Karpas-422 (cell line): Measurements from ENCODE around the gene MLST8. TPM values are rescaled to one million over a fixed set of nuclear protein-coding genes. Genes with fewer than 3 reads are reported as not detected.
"Not testable (repeated sequence)": the region's sequence is repeated elsewhere in the genome, so short reads cannot be mapped to it uniquely, and the experiment has no call there.

ENCODE experiments used
- DNase-seq: peaks from one replicate; pipeline ENCODE4 v3.0.0-alpha.2; 2015
- H2AFZ ChIP-seq: fragments of 200-600 bp; sonication (generic); 2 replicates; pipeline ENCODE4 v1.6.1; 2014; ENCODE audit warnings: antibody characterized with exemption, low read length, mixed read lengths
- H3K27ac ChIP-seq: fragments of 200-600 bp; sonication (generic); 2 replicates; pipeline ENCODE4 v1.5.1; 2014; ENCODE audit warnings: mild to moderate bottlenecking, low read length, moderate library complexity
- H3K27me3 ChIP-seq: fragments of 200-600 bp; sonication (generic); 2 replicates; pipeline ENCODE4 v1.6.1; 2014; ENCODE audit warnings: low read length, mixed read lengths
- H3K36me3 ChIP-seq: fragments of 200-600 bp; sonication (generic); 2 replicates; pipeline ENCODE4 v1.6.1; 2014; ENCODE audit warnings: low read length, mixed read lengths; ENCODE audit not compliant: insufficient read depth
- H3K4me1 ChIP-seq: fragments of 200-600 bp; sonication (generic); 2 replicates; pipeline ENCODE4 v1.6.1; 2014; ENCODE audit warnings: mild to moderate bottlenecking, low read length, mixed read lengths
- H3K4me2 ChIP-seq: fragments of 200-600 bp; sonication (generic); 2 replicates; pipeline ENCODE4 v1.6.1; 2014; ENCODE audit warnings: low read length, low read depth, mild to moderate bottlenecking; ENCODE audit not compliant: poor library complexity, severe bottlenecking
- H3K4me3 ChIP-seq: fragments of 200-600 bp; sonication (generic); 2 replicates; pipeline ENCODE4 v1.5.1; 2014; ENCODE audit warnings: mild to moderate bottlenecking, antibody characterized with exemption, low read length, mixed read lengths
- H3K79me2 ChIP-seq: fragments of 200-600 bp; sonication (generic); 2 replicates; pipeline ENCODE4 v1.6.1; 2014; ENCODE audit warnings: mild to moderate bottlenecking, low read length, mixed read lengths
- H3K9ac ChIP-seq: fragments of 200-600 bp; sonication (generic); 2 replicates; pipeline ENCODE4 v1.6.0; 2014; ENCODE audit warnings: low read length
- H3K9me2 ChIP-seq: fragments of 200-600 bp; sonication (generic), shearing (Covaris generic); replicated peaks from 2 replicates; pipeline ENCODE4 v1.6.0; 2014; ENCODE audit warnings: mild to moderate bottlenecking, low read length, moderate library complexity; ENCODE audit not compliant: insufficient read depth
- H3K9me3 ChIP-seq: fragments of 300-700, 200-600 bp; sonication (generic); 2 replicates; pipeline ENCODE4 v1.6.1; 2014; ENCODE audit warnings: low read length, mixed read lengths
- H4K20me1 ChIP-seq: fragments of 200-600 bp; sonication (generic); 2 replicates; pipeline ENCODE4 v1.6.1; 2014; ENCODE audit warnings: mild to moderate bottlenecking, antibody characterized with exemption, low read length, low read depth; ENCODE audit not compliant: insufficient read depth
- total RNA-seq: library from RNA; depleted of rRNA; stranded (reverse); fragments of >200 nt; shearing (Covaris generic); gene quantifications from 2 replicates; pipeline ENCODE4 v1.2.3, GENCODE V29; 2014; ENCODE audit warnings: low replicate concordance

MLST8 gene
- total RNA-seq, 1 experiment from 2014 or later, result 46.3 TPM

DNA sequence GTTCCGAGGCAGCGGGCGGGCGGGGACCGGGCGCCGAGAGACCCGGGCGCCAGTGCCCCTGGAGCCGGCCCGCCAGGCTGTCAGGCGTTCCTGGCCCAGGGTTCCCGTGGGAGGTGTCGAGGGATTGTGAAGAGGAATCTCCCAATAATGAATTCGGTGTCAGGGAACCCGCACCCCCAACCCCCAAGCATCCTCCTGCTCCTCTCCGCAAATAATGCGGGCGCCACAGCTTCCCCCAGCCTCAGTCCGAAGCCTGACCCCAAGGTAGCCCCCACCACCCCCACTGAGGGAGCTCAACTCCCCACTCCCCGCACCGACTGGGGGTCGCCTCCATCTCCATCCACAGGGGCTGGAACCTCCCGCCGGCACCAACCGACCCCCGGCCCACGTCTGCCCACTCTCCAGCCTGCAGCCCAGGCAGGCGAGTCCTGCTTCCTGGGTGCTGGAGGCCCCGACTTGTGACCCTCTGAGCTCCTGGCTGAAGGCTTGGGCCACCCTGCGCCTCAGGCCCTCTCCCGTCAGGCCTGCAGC is 8.2 kb upstream of the MLST8 start:
- Histone ChIP-seq H3K4me1 (peaks cover 9% of the 10 kb centered on the region), H2AFZ (no peak overlapping the region), H3K9me3 (no peaks in the 10 kb centered on the region), H4K20me1 (peaks cover 4% of the 10 kb centered on the region; the same call in 1 of the 2 replicates), H3K79me2 (no peaks in the 10 kb centered on the region), H3K36me3 (no peaks in the 10 kb centered on the region), H3K4me2 (no peak overlapping the region), H3K9ac (no peak overlapping the region), H3K27ac (no peak overlapping the region), H3K9me2 (no peaks in the 10 kb centered on the region), H3K27me3 (no peaks in the 10 kb centered on the region), H3K4me3 (no peak overlapping the region)
- DNase-seq, result no peak

DNA sequence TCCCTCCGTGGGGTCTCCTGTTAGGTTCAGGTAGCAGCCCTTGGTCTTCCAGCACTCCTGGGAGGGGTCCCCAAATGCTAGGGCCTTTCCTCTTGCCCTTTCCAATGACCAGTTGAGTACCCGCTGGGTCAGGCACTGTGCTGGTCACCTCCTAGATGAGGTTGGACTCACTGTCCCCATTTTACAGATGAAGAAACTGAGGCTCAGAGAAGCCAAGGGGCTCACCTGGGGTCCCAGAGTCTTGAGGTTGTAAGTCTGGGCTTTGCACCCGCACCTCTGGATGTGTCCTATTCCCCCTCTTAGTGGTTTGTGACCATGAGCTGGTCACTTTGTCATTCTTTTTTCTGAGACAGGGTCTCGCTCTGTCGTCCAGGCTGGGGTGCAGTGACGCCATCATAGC is 7.5 kb upstream of the MLST8 start:
- H3K4me2 ChIP-seq, result no peak overlapping the region
- H3K27me3 ChIP-seq, result no peaks in the 10 kb centered on the region
- no peak overlapping the region for H3K9ac ChIP-seq
- H3K4me1 ChIP-seq, result peaks cover 9% of the 10 kb centered on the region
- H3K27ac ChIP-seq, result no peak overlapping the region
- no peak overlapping the region for H2AFZ ChIP-seq
- no peaks in the 10 kb centered on the region for H3K9me2 ChIP-seq
- DNase-seq, result no peak
- H3K9me3 ChIP-seq, result no peaks in the 10 kb centered on the region
- H3K4me3 ChIP-seq, result no peak overlapping the region
- H3K79me2 ChIP-seq, result no peaks in the 10 kb centered on the region
- peaks cover 4% of the 10 kb centered on the region; the same call in 1 of the 2 replicates for H4K20me1 ChIP-seq
- H3K36me3 ChIP-seq, result no peaks in the 10 kb centered on the region

DNA sequence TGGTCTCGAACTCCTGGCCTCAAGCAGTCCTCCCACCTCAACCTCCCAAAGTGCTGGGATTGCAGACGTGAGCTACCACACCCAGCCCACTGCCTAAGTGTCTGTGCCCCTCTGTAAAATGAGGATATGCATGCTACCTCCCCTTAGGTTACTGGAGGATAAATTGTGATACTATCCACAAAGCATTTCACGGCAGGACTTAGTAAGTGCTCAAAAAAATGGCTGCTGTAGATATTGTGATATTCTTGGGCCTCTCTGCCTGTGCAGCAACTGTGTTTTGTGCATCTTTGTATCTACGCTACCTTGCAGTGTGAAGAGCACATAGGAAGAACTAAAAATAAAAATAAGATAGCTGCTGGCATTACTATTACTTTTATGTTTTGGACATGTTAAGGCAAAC is 7.0 kb upstream of the MLST8 start:
- no peak overlapping the region for H3K4me3 ChIP-seq

DNA sequence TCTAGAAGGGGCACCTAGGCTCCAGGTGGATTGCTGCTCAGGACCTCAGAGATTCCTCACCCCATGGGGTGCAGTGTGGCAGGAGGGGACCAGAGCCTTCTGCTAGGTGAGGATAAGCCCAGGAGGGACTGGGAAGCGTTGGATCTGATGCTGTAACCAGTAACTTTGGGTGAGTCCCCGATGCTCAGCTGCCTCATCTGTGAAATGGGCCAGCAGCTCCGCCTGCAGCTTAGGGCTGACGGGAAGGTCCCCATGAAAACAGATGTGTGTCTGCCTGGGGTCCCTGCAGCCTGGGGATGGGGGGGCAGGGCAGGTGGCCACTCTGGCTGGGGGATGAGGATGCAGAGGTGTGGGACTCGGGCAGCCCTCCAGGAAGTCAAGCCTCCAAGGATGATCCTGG is 6.2 kb upstream of the MLST8 start:
- H3K9me3 ChIP-seq, result no peaks in the 10 kb centered on the region
- H3K9me2 ChIP-seq, result no peaks in the 10 kb centered on the region
- no peak overlapping the region for H3K4me3 ChIP-seq
- H3K4me2 ChIP-seq, result no peak overlapping the region
- no peaks in the 10 kb centered on the region for H3K27me3 ChIP-seq
- no peak overlapping the region for H3K9ac ChIP-seq
- H3K36me3 ChIP-seq, result no peaks in the 10 kb centered on the region
- peaks cover 9% of the 10 kb centered on the region for H3K4me1 ChIP-seq
- H2AFZ ChIP-seq, result no peak overlapping the region
- H3K79me2 ChIP-seq, result no peaks in the 10 kb centered on the region
- H4K20me1 ChIP-seq, result peaks cover 4% of the 10 kb centered on the region; the same call in 1 of the 2 replicates
- no peak for DNase-seq
- no peak overlapping the region for H3K27ac ChIP-seq

More for the DNA sequence above, 7.0 kb upstream of the MLST8 start:
- no peaks in the 10 kb centered on the region for H3K9me3 ChIP-seq
- H4K20me1 ChIP-seq, result peaks cover 4% of the 10 kb centered on the region; the same call in 1 of the 2 replicates
- no peak overlapping the region for H2AFZ ChIP-seq
- no peaks in the 10 kb centered on the region for H3K79me2 ChIP-seq
- H3K27me3 ChIP-seq, result no peaks in the 10 kb centered on the region
- H3K9ac ChIP-seq, result no peak overlapping the region
- H3K9me2 ChIP-seq, result no peaks in the 10 kb centered on the region
- H3K27ac ChIP-seq, result no peak overlapping the region
- no peak for DNase-seq
- H3K36me3 ChIP-seq, result no peaks in the 10 kb centered on the region
- peaks cover 9% of the 10 kb centered on the region for H3K4me1 ChIP-seq
- no peak overlapping the region for H3K4me2 ChIP-seq

DNA sequence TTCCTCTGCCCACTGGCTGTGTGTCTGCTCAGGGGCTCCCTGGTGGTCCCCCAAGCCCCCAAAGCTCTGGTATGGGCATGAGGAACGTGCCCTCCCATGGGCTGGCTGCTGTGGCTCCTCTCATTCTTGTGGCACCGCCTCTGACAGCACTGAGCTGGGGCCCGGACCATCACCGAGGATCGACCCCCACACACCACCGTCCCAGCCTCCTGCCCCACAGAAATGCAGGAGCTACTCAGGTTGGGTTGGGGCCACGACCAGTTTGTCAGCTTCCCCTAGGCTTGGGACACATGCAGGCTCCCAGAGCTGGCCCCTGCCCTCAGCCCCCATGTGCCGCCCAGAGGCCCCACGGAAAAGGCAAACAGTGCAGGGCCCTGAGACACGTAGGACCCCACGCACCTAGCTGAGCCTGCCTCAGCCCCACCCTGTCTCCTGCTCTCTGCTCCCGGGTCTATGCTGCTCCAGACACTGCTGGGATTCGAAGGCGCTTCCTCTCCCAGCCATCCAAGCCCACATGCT is 5.6 kb upstream of the MLST8 start:
- Histone ChIP-seq H3K79me2 (no peaks in the 10 kb centered on the region), H3K4me1 (peaks cover 12% of the 10 kb centered on the region), H3K9ac (no peak overlapping the region), H3K27ac (no peak overlapping the region), H3K9me3 (no peaks in the 10 kb centered on the region), H3K36me3 (no peaks in the 10 kb centered on the region), H2AFZ (no peak overlapping the region), H3K9me2 (no peaks in the 10 kb centered on the region), H3K4me2 (no peak overlapping the region), H4K20me1 (peaks cover under 1% of the 10 kb centered on the region; the same call in 1 of the 2 replicates), H3K4me3 (no peak overlapping the region), H3K27me3 (no peaks in the 10 kb centered on the region)
- no peak for DNase-seq

DNA sequence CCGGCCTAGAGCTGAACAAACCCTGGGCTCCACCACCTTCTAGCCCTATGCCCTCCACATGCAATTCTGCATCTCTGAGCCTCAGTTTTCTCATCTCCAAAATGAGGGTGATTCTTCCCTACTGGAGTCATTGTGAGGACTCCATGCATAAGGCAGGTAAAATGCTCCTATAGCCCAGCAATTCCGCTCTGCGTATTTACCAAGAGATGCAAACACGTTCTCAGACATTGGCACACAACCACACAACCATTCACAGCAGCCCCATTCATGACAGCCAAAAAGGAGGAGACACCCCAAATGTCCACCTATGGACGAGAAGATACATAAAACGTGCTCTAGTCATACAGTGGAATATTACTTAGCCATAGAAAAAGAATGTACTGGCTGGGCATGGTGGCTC is 4.9 kb upstream of the MLST8 start:
- Histone ChIP-seq H3K4me2 (no peak overlapping the region), H3K4me1 (peaks cover 13% of the 10 kb centered on the region), H4K20me1 (no peaks in the 10 kb centered on the region), H3K9ac (no peak overlapping the region), H3K36me3 (no peaks in the 10 kb centered on the region), H3K27me3 (no peaks in the 10 kb centered on the region), H3K79me2 (no peaks in the 10 kb centered on the region), H3K4me3 (no peak overlapping the region), H2AFZ (no peak overlapping the region), H3K9me3 (no peaks in the 10 kb centered on the region), H3K27ac (no peak overlapping the region), H3K9me2 (no peaks in the 10 kb centered on the region)
- no peak for DNase-seq

DNA sequence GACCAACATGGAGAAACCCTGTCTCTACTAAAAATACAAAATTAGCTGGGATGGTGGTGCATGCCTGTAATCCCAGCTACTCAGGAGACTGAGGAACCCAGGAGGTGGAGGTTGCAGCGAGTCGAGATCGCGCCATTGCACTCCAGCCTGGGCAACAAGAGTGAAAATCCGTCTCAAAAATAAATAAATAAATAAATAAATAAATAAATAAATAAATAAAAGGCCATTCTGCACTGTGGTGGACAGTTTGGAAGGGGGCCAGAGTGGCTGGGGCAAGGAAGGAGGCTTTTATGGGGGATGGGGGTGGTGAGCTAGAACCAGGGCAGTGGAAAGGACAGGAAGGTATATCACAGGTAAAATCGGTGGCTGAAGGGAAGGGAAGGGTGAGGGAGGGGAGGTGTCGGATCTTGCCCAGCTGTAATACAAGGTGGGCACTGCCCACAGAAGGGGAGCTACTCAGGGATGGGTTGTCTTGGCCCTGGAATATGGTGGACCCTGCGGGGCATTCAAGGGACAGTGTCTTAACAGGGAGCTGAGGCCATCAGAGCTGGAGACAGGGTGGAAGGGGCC is 2.0 kb upstream of the MLST8 start:
- H4K20me1 ChIP-seq, H3K9ac ChIP-seq, H3K27ac ChIP-seq: not testable (repeated sequence)

DNA sequence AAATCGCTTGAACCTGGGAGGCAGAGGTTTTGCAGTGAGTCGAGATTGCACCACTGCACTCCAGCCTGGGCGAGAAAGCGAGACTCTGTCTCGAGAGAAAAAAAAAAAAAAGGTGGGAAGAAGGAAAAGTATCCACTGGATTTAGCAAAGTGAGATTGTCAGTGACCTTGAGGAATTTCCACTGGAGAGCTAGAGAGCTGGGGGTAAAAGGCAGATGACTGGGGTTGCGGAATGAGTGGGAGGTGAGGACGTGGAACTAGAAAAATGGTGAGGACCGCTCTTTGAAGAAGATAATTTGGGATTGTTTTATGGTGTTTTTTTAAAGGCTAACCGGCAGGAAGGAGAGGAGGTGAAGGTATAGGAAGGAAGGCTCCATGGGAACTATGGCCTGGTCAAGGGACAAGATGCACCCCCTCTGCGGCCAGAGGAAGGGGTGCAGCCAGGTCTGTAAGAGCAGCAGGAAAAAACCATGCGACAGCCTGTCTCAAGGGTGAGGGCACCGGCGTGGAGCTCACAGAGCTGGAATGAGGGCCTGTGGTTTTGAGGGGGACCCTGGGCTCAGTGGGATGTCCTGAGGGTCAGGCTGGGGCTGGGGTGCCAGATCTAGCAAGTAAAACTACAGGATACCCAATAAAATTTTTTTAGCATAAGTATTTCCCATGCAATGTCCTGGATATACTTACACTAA is 694 bp upstream of the MLST8 start:
- no peak for DNase-seq
- Histone ChIP-seq H3K27me3 (no peaks in the 10 kb centered on the region), H4K20me1 (no peaks in the 10 kb centered on the region), H3K9ac (peak overlapping the region; percentile 98), H2AFZ (peak overlapping the region; percentile 75; the same call in 1 of the 2 replicates), H3K79me2 (peaks cover 25% of the 10 kb centered on the region), H3K4me3 (peak overlapping the region; percentile 95), H3K36me3 (0 out of 2 replicates have a peak, but pooled peaks cover 5% of the 10 kb centered on the region), H3K4me1 (peaks cover 29% of the 10 kb centered on the region), H3K9me2 (no peaks in the 10 kb centered on the region), H3K4me2 (peak overlapping the region; percentile 96), H3K27ac (no peak overlapping the region), H3K9me3 (no peaks in the 10 kb centered on the region)

More for the DNA sequence above, 2.0 kb upstream of the MLST8 start:
- not testable (repeated sequence) for H3K27me3 ChIP-seq, H3K36me3 ChIP-seq, H3K9me2 ChIP-seq, H3K4me3 ChIP-seq, H3K9me3 ChIP-seq, H3K4me2 ChIP-seq, DNase-seq, H2AFZ ChIP-seq
- peaks cover 29% of the 10 kb centered on the region for H3K4me1 ChIP-seq
- peaks cover 22% of the 10 kb centered on the region for H3K79me2 ChIP-seq
